IPS-11a (cell line): ENCODE measurements around the gene HS6ST1.
"Not testable (repeated sequence)": the region's sequence is repeated elsewhere in the genome, so short reads cannot be mapped to it uniquely, and the experiment has no call there.

Source experiments
- H3K4me3 ChIP-seq: one replicate; pipeline ENCODE4 v1.5.1; 2013; ENCODE audit warnings: low read depth, low read length, control low read depth

Gene HS6ST1

GRCh38 chr2:128269990-128270671 is 48.5 kb downstream of the HS6ST1 start:
- H3K4me3 ChIP-seq = no peak overlapping the region

GRCh38 chr2:128269063-128269989 is 49.3 kb downstream of the HS6ST1 start:
- H3K4me3 ChIP-seq = no peak overlapping the region

- not testable (repeated sequence) for H3K4me3 ChIP-seq
These were observed 50.1 kb downstream of the HS6ST1 start for GRCh38 chr2:128268611-128269010.

GRCh38 chr2:128268145-128268544 is 50.5 kb downstream of the HS6ST1 start:
- H3K4me3 ChIP-seq = not testable (repeated sequence)

- not testable (repeated sequence) for H3K4me3 ChIP-seq
These were observed 51.0 kb downstream of the HS6ST1 start for GRCh38 chr2:128267649-128268048.

GRCh38 chr2:128267197-128267596 is 51.5 kb downstream of the HS6ST1 start:
- H3K4me3 ChIP-seq = not testable (repeated sequence)

- H3K4me3 ChIP-seq = not testable (repeated sequence)
These were observed 52.2 kb downstream of the HS6ST1 start for GRCh38 chr2:128266463-128266862.

GRCh38 chr2:128265608-128265993 is 53.1 kb downstream of the HS6ST1 start:
- not testable (repeated sequence) for H3K4me3 ChIP-seq

- H3K4me3 ChIP-seq = no peak overlapping the region
These were observed 53.6 kb downstream of the HS6ST1 start for GRCh38 chr2:128264881-128265607.

GRCh38 chr2:128263902-128264331 is 54.8 kb downstream of the HS6ST1 start:
- no peak overlapping the region for H3K4me3 ChIP-seq

GRCh38 chr2:128262315-128263253 is 56.1 kb downstream of the HS6ST1 start:
- H3K4me3 ChIP-seq = no peak overlapping the region

GRCh38 chr2:128261245-128262128 is 57.2 kb downstream of the HS6ST1 start:
- no peak overlapping the region for H3K4me3 ChIP-seq

GRCh38 chr2:128260239-128261138 is 58.2 kb downstream of the HS6ST1 start:
- H3K4me3 ChIP-seq = no peak overlapping the region

GRCh38 chr2:128259585-128259984 is 59.1 kb downstream of the HS6ST1 start:
- H3K4me3 ChIP-seq = no peak overlapping the region

GRCh38 chr2:128258218-128258617 is 60.5 kb downstream of the HS6ST1 start:
- no peak overlapping the region for H3K4me3 ChIP-seq

- H3K4me3 ChIP-seq = no peak overlapping the region
These were observed 66.2 kb downstream of the HS6ST1 start for GRCh38 chr2:128252501-128252900.

GRCh38 chr2:128252086-128252485 is 66.6 kb downstream of the HS6ST1 start:
- not testable (repeated sequence) for H3K4me3 ChIP-seq
